ENCODE measurements around the gene PDXK. TPM values are rescaled to one million over a fixed set of nuclear protein-coding genes. Genes with fewer than 3 reads are reported as not detected.

The PDXK gene
- total and polyA plus RNA-seq, 2 experiments from 2014 or later, result 68.0 to 89.7 TPM

DNA sequence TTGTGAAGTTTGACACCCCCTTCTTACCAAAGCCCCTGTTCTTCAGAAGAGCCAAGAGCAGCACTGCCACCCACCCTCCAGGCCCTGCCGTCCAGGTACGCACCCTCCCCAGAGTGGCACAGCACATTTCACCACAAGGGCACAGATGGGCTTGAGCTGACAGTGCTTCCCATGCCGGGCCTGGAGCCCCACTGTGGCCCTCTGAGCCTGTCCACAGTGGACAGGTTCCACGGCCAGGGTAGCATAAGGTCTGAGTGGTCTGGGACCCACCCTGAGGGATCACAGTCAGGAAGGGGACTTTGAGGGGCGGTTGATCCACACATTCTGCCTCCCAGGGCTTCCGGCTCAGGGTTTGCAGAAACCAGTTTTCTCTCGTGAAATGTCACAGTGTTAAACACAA lies 28.6 kb upstream of the PDXK start:
- Histone ChIP-seq H4K20me1 (ENCODE audit: insufficient read depth) (no peaks in the 10 kb centered on the region), H3K4me3 (no peak overlapping the region), H3K9me2 (ENCODE audit: insufficient read depth) (no peaks in the 10 kb centered on the region), H2AFZ (no peak overlapping the region), H3K9ac (no peak overlapping the region), H3K27ac (no peak overlapping the region), H3K36me3 (ENCODE audit: low read depth) (peaks cover 16% of the 10 kb centered on the region), H3F3A (ENCODE audit: insufficient read depth) (no peaks in the 10 kb centered on the region), H3K9me3 (ENCODE audit: low read depth) (no peaks in the 10 kb centered on the region), H3K27me3 (replicated peaks; ENCODE audit: insufficient read depth) (no peaks in the 10 kb centered on the region), H3K4me1 (ENCODE audit: insufficient read depth) (no peaks in the 10 kb centered on the region), H3K79me2 (ENCODE audit: insufficient read depth) (no peaks in the 10 kb centered on the region), H3K4me2 (ENCODE audit: unreplicated experiment) (no peak overlapping the region)
- TF ChIP-seq EZH2phosphoT487 (IDR thresholded peaks at IDR 0.05; ENCODE audit: insufficient read depth, low read depth), result no peak
- no peak for TF ChIP-seq EZH2 (IDR thresholded peaks at IDR 0.05; ENCODE audit: insufficient read depth, poor library complexity, severe bottlenecking)
- in situ Hi-C loops (cut with MboI), result no loop called here
- no peak for DNase-seq
- 97 to 98% methylated on average over 7 of the region's 7 CpGs for WGBS, 2 experiments (ENCODE audit: low coverage in 1 of 2, low lambda C conversion rate in 2 of 2, missing lambda C conversion rate in 2 of 2)

DNA sequence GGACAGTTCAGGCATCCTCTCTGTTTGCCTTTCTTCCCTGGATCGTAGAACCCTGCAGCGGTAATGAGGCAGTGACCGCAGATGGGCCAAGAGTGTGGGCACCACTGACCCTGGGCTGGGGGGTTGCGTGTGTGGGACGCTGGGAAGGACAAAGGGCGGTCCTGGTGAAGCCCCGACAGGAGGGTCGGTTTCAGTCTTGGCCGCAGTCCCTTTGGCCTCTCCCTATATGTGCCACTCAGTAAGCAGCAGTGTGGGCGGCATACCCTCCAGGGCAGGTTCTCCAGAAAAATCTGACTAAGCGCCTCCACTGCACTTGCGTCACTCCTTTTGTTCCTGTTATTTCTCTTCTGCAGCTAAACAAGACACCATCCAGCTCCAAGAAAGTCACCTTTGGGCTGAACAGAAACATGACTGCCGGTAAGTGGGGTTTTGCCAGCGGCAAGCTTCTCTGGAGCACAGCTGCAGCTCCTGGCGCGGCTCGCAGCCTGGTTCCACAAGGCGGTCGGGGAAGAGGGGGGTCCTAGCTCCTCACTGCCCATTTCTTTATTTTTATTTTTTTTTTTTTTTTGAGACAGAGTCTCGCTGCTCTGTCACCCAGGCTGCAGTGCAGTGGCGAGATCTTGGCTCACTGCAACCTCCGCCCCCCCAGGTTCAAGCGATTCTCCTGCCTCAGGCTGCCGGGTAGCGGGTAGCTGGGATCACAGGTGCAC lies 27.7 kb upstream of the PDXK start:
- no peaks in the 10 kb centered on the region for H3K9me3 ChIP-seq (ENCODE audit: low read depth)
- H3K79me2 ChIP-seq (ENCODE audit: insufficient read depth), result no peaks in the 10 kb centered on the region
- no peak overlapping the region for H3K27ac ChIP-seq
- H3K36me3 ChIP-seq (ENCODE audit: low read depth), result peaks cover 12% of the 10 kb centered on the region
- no peak for TF ChIP-seq EZH2 (IDR thresholded peaks at IDR 0.05; ENCODE audit: insufficient read depth, poor library complexity, severe bottlenecking)
- no peak overlapping the region for H3K9ac ChIP-seq
- H3F3A ChIP-seq (ENCODE audit: insufficient read depth), result no peaks in the 10 kb centered on the region
- no peaks in the 10 kb centered on the region for H4K20me1 ChIP-seq (ENCODE audit: insufficient read depth)
- H3K27me3 ChIP-seq (replicated peaks; ENCODE audit: insufficient read depth), result no peaks in the 10 kb centered on the region
- no peak overlapping the region for H3K4me2 ChIP-seq (ENCODE audit: unreplicated experiment)
- no peaks in the 10 kb centered on the region for H3K4me1 ChIP-seq (ENCODE audit: insufficient read depth)
- DNase-seq, result no peak
- H3K4me3 ChIP-seq, result no peak overlapping the region
- 94 to 95% methylated on average over 25 of the region's 25 CpGs for WGBS, 2 experiments (ENCODE audit: low coverage in 1 of 2, low lambda C conversion rate in 2 of 2, missing lambda C conversion rate in 2 of 2)
- in situ Hi-C loops (cut with MboI), result no loop called here
- H2AFZ ChIP-seq, result no peak overlapping the region
- H3K9me2 ChIP-seq (ENCODE audit: insufficient read depth), result no peaks in the 10 kb centered on the region

DNA sequence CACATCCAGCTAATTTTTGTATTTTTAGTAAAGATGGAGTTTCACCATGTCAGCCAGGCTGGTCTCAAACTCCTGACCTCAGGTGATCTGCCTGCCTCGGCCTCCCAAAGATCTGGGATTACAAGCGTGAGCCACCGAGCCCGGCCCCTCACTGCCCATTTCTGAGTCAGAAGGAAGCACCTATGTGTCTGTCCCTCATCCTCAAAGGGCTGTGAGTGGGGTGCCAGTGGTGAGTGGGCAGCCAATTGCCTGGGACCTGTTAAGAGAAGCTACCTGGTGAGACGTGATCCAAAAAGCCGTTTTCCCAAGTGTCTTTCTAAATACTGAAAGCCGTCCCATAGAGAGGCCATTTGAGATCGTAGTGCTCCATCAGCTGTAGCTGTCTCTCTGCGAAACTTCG lies 27.1 kb upstream of the PDXK start:
- H2AFZ ChIP-seq, result no peak overlapping the region
- no peaks in the 10 kb centered on the region for H3K79me2 ChIP-seq (ENCODE audit: insufficient read depth)
- no peaks in the 10 kb centered on the region for H3K9me3 ChIP-seq (ENCODE audit: low read depth)
- DNase-seq, result no peak
- TF ChIP-seq EZH2phosphoT487 (IDR thresholded peaks at IDR 0.05; ENCODE audit: insufficient read depth, low read depth) (no peak), EZH2 (IDR thresholded peaks at IDR 0.05; ENCODE audit: insufficient read depth, poor library complexity, severe bottlenecking) (no peak)
- H3K27ac ChIP-seq, result no peak overlapping the region
- WGBS, 2 experiments (ENCODE audit: low coverage in 1 of 2, low lambda C conversion rate in 2 of 2, missing lambda C conversion rate in 2 of 2), result 96 to 98% methylated on average over 10 of the region's 10 CpGs
- no peak overlapping the region for H3K9ac ChIP-seq
- no peaks in the 10 kb centered on the region for H3F3A ChIP-seq (ENCODE audit: insufficient read depth)
- H3K36me3 ChIP-seq (ENCODE audit: low read depth), result peaks cover 9% of the 10 kb centered on the region; the same call in 1 of the 2 replicates
- H3K27me3 ChIP-seq (replicated peaks; ENCODE audit: insufficient read depth), result no peaks in the 10 kb centered on the region
- H3K9me2 ChIP-seq (ENCODE audit: insufficient read depth), result no peaks in the 10 kb centered on the region
- in situ Hi-C loops (cut with MboI), result no loop called here
- no peak overlapping the region for H3K4me2 ChIP-seq (ENCODE audit: unreplicated experiment)
- no peaks in the 10 kb centered on the region for H3K4me1 ChIP-seq (ENCODE audit: insufficient read depth)
- no peak overlapping the region for H3K4me3 ChIP-seq
- no peaks in the 10 kb centered on the region for H4K20me1 ChIP-seq (ENCODE audit: insufficient read depth)

DNA sequence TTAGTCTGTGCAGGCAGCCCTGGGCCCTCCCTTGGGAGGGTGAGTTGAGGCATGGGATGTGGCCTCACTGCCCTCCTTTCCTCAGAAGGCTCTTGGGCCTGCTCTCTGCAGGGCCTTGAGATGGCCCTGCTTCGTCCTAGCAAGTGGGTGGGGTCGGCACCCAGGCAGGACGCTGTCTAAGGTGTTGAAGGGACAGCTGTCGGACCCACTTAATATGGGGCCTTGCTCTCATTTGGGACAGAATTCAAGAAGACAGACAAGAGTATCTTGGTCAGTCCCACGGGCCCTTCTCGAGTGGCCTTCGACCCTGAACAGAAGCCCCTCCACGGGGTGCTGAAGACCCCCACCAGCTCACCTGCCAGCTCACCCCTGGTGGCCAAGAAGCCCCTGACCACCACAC lies 26.0 kb upstream of the PDXK start:
- no peak overlapping the region for H3K4me2 ChIP-seq (ENCODE audit: unreplicated experiment)
- H3K79me2 ChIP-seq (ENCODE audit: insufficient read depth), result no peaks in the 10 kb centered on the region
- H3K9me3 ChIP-seq (ENCODE audit: low read depth), result no peaks in the 10 kb centered on the region
- H3K27ac ChIP-seq, result no peak overlapping the region
- H3K4me1 ChIP-seq (ENCODE audit: insufficient read depth), result no peaks in the 10 kb centered on the region
- H4K20me1 ChIP-seq (ENCODE audit: insufficient read depth), result no peaks in the 10 kb centered on the region
- no peaks in the 10 kb centered on the region for H3K9me2 ChIP-seq (ENCODE audit: insufficient read depth)
- no peaks in the 10 kb centered on the region for H3F3A ChIP-seq (ENCODE audit: insufficient read depth)
- H3K36me3 ChIP-seq (ENCODE audit: low read depth), result peaks cover 9% of the 10 kb centered on the region; the same call in 1 of the 2 replicates
- DNase-seq, result no peak
- TF ChIP-seq EZH2phosphoT487 (IDR thresholded peaks at IDR 0.05; ENCODE audit: insufficient read depth, low read depth) (no peak), EZH2 (IDR thresholded peaks at IDR 0.05; ENCODE audit: insufficient read depth, poor library complexity, severe bottlenecking) (no peak)
- 78 to 81% methylated on average over 8 of the region's 8 CpGs for WGBS, 2 experiments (ENCODE audit: low coverage in 1 of 2, low lambda C conversion rate in 2 of 2, missing lambda C conversion rate in 2 of 2)
- no peak overlapping the region for H3K4me3 ChIP-seq
- H3K9ac ChIP-seq, result no peak overlapping the region
- no peak overlapping the region for H2AFZ ChIP-seq
- in situ Hi-C loops (cut with MboI), result no loop called here
- no peaks in the 10 kb centered on the region for H3K27me3 ChIP-seq (replicated peaks; ENCODE audit: insufficient read depth)

All from GM23248 (cell line).